G401 (cell line): Measurements from ENCODE around the gene PPP1R10. TPM values are rescaled to one million over a fixed set of nuclear protein-coding genes. Genes with fewer than 3 reads are reported as not detected.
"Not testable (repeated sequence)": the region's sequence is repeated elsewhere in the genome, so short reads cannot be mapped to it uniquely, and the experiment has no call there.

Source experiments
- DNase-seq: peaks from one replicate; pipeline ENCODE4 v3.0.0-alpha.2; 2015; ENCODE audit warnings: low spot score
- in situ Hi-C: cut with HindIII; loops from 2 replicates; pipeline ENCODE4 v1.10.0; 2016; ENCODE audit warnings: low sequenced_read_pairs, mixed read lengths
- total RNA-seq: library from RNA; depleted of rRNA; stranded (reverse); fragments of >200 nt; shearing (Covaris generic); gene quantifications from 2 replicates; pipeline ENCODE4 v1.2.3, GENCODE V29; 2014; rRNA removed

Gene PPP1R10
- total RNA-seq: 6.8 and 14.4 TPM in 2 replicates

DNA sequence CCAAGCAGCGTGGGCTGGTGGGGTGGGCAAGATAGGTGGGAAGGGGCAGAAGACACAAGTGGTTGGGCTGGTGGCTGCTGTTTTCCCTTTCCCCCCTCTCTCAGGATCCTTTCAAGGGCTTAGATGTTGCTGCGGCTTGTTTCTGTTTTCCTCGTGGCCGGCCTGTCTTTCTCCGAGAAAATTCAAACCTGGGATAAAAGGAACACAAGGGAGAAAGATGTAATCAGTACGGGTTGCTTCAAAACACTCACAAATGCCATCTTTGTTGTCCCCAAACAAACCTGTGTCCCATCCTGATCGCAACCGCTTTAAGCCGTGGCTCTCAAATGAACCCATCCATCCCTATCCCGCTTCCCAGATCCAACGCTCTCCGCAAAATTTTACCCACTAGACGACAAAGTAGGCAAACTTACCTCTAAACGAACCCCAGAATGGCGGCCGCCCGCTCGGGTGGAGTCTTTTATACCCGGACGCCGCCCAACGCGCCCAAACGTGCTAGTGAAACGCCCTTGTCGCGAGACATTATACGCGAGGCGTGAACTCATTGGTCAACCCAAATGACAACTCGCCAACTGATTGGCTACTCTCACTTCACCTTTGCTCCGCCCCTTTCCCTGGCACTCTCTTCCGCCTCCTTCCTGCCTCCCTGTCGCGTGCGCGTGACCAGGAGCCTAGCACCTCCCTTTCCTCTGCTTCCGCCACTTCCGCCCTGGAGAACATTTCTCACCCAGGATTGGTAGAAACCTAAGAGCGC, at the start of gene PPP1R10:
TSS of gene PPP1R10 (minus strand) at position 433 of the 754 bp plus-strand sequence. CDS start 7,299 bp downstream, outside the sequence.
- DNase-seq: peak; percentile 100
- in situ Hi-C loops: no loop called here

DNA sequence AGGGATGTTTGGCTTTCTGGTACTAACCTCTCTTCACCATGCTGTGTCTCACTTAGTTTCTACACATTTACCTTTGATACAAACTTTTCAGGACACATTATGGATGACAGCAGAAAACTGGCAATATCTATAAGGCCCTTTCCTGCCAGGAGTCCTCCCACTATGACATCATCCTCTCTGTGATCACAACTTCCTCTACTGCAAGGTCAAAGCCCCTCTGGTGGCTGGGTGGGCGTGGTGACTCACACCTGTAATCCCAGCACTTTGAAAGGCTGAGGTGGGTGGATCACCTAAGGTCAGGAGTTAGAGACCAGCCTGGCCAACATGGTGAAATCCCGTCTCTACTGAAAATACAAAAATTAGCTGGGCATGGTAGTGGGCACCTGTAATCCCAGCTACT, 49.3 kb upstream of the PPP1R10 start:
- DNase-seq, in situ Hi-C loops: not testable (repeated sequence)

DNA sequence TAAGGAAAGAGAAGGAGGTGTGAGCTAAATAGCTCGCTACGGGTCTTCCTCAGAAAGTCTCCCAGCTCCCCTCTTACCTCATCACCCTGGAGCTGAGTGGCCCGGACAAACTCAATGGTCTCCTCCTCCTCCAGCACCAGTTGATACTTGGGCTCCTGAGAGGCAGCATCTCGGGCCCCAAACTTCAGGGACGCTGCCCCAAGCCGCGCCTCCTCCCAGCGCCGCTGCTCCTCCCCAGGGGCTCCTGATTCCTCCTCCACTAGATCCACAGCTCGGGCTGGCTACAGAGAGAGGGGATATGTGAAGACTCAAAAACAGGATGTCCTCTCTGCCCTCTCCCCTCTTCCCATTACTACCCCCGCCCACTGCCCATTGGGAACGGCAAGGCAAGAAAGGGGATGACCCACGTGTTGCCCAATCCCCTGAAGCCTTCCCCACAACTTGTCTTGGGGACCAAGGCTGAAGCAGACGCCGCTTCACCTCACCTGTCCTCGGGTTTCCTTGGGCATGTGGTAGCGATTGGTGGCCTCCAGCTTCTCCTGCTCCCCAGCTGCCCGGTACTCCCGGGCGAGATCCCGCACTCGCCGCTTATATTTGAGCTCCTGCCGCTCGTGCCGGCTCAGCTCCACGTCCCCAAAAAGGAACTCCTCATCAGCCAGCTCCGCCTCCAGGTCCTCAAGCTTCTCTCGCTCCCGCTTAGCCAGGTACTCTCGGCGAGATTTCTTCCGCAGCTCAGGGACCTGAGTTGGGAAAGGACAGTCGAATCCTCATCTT, 48.1 kb upstream of the PPP1R10 start:
- DNase-seq: no peak
- in situ Hi-C loops: no loop called here

DNA sequence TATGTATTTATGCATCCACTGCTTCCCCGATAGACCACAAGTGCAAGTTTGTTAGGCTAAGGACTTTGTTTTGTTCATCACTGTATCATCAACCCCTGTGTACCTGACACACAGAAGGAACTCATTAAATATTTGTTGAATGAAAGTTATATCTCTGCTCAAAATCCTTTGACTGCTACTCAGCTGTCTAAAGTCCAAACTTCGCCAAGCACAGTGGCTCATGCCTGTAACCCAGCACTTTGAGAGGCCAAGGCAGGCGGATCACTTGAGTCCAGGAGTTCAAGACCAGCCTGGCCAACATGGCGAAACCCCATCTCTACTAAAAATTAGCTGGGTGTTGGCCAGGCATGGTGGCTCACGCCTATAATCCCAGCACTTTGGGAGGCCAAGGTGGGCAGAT, 40.9 kb upstream of the PPP1R10 start:
- in situ Hi-C loops, DNase-seq: not testable (repeated sequence)

DNA sequence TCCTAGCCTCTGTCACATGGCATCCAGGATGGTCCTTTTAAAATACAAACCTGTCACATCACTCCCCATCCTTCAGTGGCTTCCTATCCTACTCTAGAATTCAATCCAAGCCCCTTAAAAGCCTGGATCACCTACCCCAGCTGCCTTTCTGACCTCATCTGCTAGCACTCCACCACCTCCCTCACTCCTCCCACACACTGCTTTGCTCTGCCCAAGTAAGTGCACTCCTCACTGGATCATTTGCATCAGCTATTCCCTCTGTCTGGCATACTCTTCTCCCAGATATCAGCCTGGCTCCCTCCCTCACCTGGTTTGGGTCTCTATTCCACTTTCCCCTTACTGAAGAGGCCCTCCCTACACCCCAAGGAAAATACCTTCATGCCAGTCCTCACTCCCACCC, 40.4 kb upstream of the PPP1R10 start:
- DNase-seq: no peak

DNA sequence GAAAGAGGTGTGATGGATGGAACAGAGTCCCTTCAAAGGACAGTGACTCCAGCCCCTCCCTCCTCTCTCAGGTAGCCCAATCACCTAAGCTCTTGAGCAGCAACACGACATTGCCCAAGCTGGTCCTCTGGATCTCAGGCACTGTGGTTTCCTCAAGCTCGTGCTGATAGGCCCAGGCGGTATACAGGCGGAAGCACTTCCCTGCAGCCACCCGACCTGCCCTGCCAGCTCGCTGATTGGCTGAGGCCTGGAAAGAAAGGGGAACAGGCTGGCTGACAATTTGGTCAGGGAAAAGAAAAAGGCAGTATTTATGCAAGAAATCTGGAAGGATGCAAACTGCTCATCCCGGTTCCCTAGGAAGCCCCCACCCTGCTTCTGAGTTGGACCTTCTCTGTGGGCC, 39.5 kb upstream of the PPP1R10 start:
- in situ Hi-C loops: no loop called here

More for the DNA sequence above, 40.4 kb upstream of the PPP1R10 start:
- in situ Hi-C loops: no loop called here

DNA sequence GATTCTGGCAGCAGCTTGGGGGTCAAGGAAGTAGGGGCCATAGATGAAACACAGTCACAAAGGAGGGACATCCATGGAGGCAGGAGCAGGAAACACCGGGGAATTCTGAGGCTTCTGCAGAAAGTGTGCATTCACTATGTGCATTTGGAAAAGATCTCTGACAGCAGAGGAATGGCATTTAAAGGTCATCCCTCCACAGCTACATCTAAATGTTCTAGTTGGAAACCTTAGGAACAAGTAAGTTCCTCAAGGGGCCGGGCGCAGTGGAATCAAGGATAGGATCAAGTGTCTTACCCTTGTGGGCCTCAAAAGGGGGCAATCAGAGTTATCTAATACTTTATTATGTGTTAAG, 38.7 kb upstream of the PPP1R10 start:
- DNase-seq: no peak
- in situ Hi-C loops: no loop called here

More for the DNA sequence above, 39.5 kb upstream of the PPP1R10 start:
- no peak for DNase-seq

DNA sequence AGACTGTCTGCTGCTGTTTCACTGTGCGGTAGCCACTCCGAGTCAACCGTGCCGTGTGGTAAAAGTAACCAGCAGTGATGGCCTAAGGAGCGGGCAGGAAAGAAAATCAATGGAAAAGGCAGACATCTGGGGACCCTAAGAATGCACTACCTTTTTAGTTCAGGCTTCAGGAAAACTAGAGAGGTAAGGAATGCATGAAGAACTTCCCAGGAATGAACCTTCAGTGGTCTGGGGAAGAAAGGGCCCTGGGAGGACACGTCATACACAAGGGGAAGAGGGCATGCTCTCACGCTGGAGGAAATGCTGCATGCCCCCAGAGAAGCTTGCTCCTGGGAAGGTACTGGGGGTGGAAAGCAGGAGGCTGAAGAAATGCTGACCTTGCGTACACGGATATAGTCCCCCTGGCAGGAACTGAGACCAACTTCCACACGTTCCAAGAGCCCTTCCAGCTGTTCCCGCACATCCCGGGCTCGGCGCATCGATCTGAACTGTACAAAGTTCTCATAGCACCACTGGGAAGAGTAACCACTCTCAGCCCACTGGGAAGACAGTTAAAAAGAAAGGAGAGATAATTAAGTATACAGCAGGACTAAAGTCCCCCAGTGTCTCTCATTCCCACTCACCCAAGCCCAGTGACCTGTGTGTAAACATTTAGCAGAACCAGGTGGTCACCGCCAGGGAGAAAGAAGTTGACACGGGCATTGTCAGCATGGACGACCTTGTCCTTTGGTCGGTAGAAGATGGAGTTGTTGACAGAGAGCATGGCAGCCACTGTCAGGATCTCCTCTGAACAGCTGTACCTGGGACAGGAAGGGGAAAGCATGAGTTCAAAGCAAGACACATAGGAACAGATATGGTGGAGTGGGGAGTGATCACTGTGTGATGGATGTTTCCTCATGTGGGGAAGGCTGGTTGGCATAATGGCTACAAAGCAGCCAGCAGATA, 38.0 kb upstream of the PPP1R10 start:
- no peak for DNase-seq
- in situ Hi-C loops: no loop called here

DNA sequence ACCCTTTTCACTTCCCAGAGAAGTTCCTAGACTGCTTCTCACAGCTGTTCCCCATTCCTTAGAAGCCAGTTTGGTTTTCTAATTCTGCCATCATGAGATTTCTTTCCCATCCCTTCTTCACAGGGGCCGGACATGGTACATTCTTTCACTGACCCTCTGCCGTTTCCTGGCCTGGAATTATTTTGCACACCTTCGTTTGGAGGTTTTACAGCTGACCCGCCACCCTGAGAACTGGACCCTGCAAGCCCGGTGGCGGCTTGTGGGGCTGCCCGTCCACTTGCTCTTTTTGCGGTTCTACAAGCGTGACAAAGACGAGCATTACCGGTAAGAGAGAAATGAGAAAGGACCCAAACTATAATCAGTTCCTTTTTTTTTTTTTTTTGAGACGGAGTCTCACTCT, 34.1 kb upstream of the PPP1R10 start:
- DNase-seq: no peak
- in situ Hi-C loops: no loop called here

DNA sequence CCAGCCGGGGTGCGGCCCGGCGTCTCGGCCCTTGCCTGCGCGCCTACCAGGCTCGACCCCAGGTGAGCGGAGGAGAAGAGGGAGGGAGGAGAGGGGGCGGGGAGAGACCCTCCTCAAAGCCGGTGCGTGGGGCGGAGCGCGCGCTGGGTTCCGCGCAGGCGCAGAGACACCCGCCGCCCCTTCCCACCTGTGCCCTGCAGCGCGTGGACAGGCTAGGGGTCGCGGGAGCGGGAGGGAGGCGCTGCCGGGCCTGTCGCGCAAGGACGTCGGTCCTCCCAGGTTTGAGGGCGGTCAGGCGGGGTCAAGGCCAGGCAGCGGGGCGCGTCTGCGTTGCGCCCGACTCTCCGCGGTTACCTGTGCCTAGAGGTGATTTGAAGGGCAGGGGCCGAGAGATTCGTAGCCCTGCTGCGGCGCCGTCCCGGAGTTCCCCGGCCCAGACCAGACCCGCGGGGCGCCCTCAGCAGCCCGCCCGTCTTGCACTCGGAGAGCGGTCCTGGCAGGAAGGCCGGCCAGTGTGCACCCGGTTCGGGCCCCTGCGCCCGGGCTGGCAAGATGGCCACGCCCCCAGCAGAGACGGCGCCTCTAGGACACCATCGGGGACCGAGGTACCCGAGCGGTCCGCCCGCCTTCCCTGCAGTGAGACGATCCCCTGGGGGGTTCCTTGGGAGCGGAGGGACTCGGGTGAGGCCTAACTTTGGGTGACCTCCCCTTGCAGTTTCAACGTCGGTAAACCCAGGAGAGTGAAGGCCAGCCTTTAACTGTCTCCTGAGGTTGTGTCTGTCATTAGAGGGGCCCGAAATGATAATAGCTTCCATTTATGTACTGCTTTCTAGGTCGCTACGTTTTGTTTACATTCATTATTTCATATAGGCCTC, 30.4 kb upstream of the PPP1R10 start:
- DNase-seq: peak; percentile 65
- in situ Hi-C loops: no loop called here

DNA sequence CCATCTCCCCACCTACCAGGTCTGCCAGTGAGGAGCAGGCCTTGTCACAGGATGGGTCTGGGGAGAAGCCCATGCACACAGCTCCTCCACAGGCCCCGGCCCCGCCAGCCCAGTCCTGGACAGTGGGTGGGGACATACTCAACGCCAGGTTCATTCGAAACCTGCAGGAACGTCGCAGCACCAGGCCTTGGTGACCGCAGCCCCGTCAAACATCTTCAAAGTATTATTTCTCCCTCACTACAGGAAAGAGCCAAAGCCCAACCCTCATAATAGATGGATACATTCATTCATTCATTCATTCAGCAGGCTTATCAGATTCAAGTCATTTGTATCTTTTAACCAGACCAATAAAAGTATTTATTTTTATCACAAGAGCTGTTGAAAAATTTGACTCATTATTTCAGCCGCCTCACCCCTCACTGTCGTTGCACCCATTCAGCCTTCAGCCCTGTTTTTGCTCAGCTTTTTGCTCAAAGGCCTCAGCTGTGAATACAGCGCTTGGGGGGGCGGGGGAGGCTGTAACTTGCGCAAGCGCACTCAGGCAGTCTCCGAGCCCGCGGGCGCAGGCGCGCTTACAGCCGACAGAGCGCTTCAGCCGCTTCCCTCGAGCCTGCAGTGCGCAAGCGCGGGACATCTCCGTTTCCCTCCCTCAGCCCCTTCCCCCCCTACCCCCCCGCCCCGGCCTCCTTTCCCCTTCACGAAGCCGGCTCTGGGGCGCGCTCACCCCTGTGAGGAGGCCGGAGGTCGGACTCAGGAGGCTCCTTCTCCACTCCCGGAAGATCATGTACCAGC, 29.6 kb upstream of the PPP1R10 start, which contains the start of gene C6orf136:
TSS of gene C6orf136 (plus strand) at position 684 of the 792 bp plus-strand sequence. CDS start at position 783, 99 bp downstream.
- peak; percentile 94 for DNase-seq
- in situ Hi-C loops: no loop called here

DNA sequence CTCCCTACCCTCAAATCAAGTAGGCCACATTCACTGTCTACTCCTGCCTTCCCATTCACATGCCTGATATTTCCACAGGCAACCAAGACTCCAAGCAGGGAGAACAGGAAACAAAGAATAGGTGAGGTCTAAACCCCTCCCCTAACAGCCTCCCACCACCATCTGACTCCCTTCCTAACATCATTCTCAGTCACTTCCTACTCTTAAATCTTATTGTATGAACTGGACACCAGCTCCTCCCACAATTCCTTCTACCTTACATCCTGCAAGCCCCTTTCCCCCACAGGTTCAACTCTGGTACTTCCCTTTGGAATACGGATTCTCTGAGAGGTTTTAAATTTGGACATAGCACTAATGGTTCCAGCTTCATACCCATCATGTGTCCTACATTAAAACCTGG, 28.9 kb upstream of the PPP1R10 start:
- peak; percentile 10 for DNase-seq
- in situ Hi-C loops: no loop called here

DNA sequence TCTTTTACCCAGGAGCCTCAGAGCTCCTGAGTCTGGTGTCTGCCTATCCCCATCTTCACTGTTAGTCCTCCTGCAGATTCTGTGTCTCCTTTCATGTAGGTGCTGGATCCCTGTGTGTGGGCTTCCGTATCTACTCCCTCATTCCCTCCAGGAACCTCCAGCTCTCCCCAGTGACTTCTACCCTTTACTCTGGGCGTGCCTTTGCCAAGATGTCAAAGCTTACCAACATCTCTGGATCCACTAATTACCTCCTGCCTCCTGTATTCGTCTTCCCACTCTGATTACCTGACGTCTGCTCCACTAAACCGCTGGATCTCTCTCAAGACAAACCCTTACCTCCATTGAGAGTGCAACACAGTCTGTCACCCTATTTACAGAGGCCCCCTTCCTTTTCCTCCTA, 27.7 kb upstream of the PPP1R10 start:
- DNase-seq: no peak
- in situ Hi-C loops: no loop called here

DNA sequence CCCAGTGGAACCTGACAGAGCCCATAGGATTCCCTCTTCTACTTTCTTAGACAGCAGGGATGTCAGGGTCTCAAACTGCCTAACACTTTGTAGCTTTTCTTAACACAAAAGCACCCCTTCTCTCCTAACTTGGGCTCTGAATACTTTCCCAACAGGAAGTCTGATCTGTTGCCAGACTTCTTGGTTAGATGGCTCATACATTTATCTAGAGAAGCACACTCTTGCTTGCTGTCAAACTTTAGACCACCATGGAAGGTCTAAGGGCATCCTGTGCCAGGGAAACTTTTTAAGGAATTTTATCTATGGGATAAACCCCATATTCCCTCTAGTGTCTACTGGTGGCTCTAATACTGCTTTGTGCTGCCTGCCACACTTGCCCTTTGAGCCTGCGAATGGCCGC, 26.6 kb upstream of the PPP1R10 start:
- in situ Hi-C loops: no loop called here
- DNase-seq: no peak

DNA sequence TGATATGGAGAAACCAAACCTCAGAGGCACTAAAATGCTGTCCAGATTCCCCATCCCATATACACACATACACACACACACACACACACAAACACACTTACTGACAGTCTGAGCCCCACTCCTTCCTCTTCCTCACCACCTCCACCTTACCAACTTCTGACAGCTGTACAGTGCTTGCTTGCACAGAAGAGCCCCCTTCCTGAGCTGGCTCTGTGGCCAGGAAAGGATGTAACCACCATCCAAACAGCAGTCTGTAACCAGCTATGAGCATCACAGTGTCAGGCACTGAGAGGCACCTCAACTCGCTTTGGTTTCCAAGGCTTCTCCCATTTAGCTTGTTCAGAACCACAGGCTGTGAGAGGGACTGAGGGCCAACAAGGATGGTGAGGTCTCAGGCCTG, 24.0 kb upstream of the PPP1R10 start:
- no peak for DNase-seq
- in situ Hi-C loops: no loop called here

DNA sequence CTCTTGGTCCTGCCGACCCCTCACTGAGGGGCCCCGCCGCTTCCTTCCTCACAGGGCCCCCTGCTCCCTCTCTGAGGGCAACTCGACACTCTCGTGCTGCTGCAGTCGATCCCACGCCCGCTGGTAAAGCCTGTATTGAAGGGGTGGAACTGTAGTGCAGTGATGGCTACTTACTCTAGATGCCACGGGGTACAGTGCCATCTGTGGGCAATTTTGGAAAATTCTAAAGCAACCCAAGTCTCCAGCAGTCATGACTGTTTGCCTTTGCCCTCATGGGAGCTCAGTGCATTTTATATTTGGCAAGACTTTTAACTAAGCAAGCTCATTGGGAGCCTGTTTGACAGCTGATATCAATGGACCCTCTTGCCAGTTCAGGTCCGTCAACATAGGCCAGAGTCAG, 23.4 kb upstream of the PPP1R10 start:
- no peak for DNase-seq
- in situ Hi-C loops: no loop called here

DNA sequence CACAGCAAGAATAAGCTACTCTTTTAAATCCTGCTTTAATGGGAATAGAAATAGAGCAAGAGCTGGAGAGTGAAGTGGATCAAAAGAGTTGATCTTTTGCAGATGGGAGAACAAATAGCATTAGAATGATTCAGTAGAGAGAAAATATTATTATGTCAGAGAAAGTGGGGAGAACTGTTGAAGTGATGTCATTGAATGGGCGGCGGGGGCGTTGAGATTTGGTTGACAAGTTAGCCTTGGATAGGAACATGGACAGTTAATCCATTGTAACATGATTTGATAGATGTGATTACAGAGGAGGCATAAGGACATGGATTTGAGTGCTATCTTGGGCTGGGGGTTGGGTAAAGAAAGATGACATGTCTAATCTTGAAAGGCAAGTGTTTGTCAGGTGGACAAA, 18.8 kb upstream of the PPP1R10 start:
- in situ Hi-C loops: no loop called here

More for the DNA sequence above, 18.8 kb upstream of the PPP1R10 start:
- DNase-seq: no peak
